ENCODE results near the gene APOC3. TPM values are rescaled to one million over a fixed set of nuclear protein-coding genes. Genes with fewer than 3 reads are reported as not detected.

APOC3 gene
- total RNA-seq, 1 experiment from 2014 or later: not detected

DNA sequence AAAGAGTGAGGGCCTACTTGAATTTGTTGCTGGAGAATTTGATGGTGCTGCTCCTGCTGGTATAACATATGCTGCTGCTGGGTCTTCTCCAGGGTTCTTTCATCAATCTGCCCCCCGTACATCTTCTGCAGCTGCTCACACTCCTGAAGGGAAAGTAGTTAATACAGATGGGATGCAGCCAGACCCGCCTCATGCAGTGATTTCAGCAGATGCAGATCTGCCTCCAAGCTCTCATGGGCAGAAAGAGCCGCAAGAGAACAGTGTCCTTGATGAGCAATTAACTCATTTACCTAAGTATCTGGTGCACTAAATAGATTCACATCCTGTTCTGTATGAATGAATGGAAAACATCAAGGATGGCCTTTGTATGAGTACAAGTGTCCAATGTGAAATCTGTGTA is 32.5 kb downstream of the APOC3 start:
- no peaks in the 10 kb centered on the region for H3K4me1 Mint-ChIP-seq
- no peak overlapping the region for H3K4me3 Mint-ChIP-seq
- Histone ChIP-seq H4K8ac (replicated peaks; ENCODE audit: insufficient read length, low read depth, low read length) (no peak overlapping the region), H3K23me2 (ENCODE audit: insufficient read length, low read depth, low read length, poor library complexity, severe bottlenecking) (no peaks in the 10 kb centered on the region), H2BK120ac (ENCODE audit: low read depth, low read length, poor library complexity, severe bottlenecking) (no peak overlapping the region), H4K20me1 (ENCODE audit: control insufficient read depth, insufficient read depth, insufficient read length) (no peaks in the 10 kb centered on the region), H3K14ac (ENCODE audit: insufficient read depth, low read length) (no peak overlapping the region), H3K56ac (ENCODE audit: insufficient read length, low read depth, low read length) (no peak overlapping the region), H2AFZ (ENCODE audit: low read length) (no peak overlapping the region), H3K9me3 (ENCODE audit: control insufficient read depth, low read depth, low read length) (no peaks in the 10 kb centered on the region), H3K79me1 (ENCODE audit: insufficient read depth, low read depth, low read length, poor library complexity, severe bottlenecking) (no peaks in the 10 kb centered on the region), H4K5ac (ENCODE audit: insufficient read length, low read depth, low read length) (no peak overlapping the region), H3K9ac (ENCODE audit: extremely low read depth, insufficient read length, low read length) (no peak overlapping the region), H2AK5ac (ENCODE audit: insufficient read length, low read length) (no peak overlapping the region), H3K27me3 (ENCODE audit: insufficient read depth, low read length) (no peaks in the 10 kb centered on the region), H3K4ac (ENCODE audit: low read depth, low read length) (no peak overlapping the region), H3K23ac (ENCODE audit: insufficient read length, low read depth, low read length) (no peak overlapping the region), H4K91ac (ENCODE audit: insufficient read length, low read depth, low read length) (no peak overlapping the region), H2BK12ac (ENCODE audit: insufficient read length, low read depth, low read length) (no peak overlapping the region), H3T11ph (ENCODE audit: low read length) (no peak overlapping the region), H3K18ac (ENCODE audit: insufficient read length, low read depth, low read length) (no peak overlapping the region), H3K4me1 (ENCODE audit: insufficient read depth, low read length) (no peaks in the 10 kb centered on the region), H2BK20ac (ENCODE audit: low read depth, low read length, poor library complexity, severe bottlenecking) (no peak overlapping the region), H3K27ac (ENCODE audit: insufficient read length, low read depth, low read length) (no peak overlapping the region), H2BK5ac (ENCODE audit: insufficient read length, low read length) (no peak overlapping the region), H3K79me2 (ENCODE audit: insufficient read depth, low read length) (no peaks in the 10 kb centered on the region), H2BK15ac (ENCODE audit: low read depth, low read length) (no peak overlapping the region), H3K4me2 (ENCODE audit: insufficient read depth, insufficient read length, low read length) (no peak overlapping the region)
- DNase-seq: no peak
- no peaks in the 10 kb centered on the region for H3K9me3 Mint-ChIP-seq
- H3K27me3 Mint-ChIP-seq (ENCODE audit: low read depth): no peaks in the 10 kb centered on the region
- TF ChIP-seq, protein P1, sequence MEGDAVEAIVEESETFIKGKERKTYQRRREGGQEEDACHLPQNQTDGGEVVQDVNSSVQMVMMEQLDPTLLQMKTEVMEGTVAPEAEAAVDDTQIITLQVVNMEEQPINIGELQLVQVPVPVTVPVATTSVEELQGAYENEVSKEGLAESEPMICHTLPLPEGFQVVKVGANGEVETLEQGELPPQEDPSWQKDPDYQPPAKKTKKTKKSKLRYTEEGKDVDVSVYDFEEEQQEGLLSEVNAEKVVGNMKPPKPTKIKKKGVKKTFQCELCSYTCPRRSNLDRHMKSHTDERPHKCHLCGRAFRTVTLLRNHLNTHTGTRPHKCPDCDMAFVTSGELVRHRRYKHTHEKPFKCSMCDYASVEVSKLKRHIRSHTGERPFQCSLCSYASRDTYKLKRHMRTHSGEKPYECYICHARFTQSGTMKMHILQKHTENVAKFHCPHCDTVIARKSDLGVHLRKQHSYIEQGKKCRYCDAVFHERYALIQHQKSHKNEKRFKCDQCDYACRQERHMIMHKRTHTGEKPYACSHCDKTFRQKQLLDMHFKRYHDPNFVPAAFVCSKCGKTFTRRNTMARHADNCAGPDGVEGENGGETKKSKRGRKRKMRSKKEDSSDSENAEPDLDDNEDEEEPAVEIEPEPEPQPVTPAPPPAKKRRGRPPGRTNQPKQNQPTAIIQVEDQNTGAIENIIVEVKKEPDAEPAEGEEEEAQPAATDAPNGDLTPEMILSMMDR (conservative IDR thresholded peaks at IDR 0.05): no peak
- WGBS (ENCODE audit: extremely low coverage, insufficient read length, low lambda C conversion rate): no CpG with 5 or more reads among the region's 3 CpGs
- H3K36me3 Mint-ChIP-seq (ENCODE audit: insufficient read depth in 1 of 3, low read depth in 3 of 3): peaks cover 21 to 69% (median 64%) of the 10 kb centered on the region in 3 experiments
- no peak overlapping the region for H3K27ac Mint-ChIP-seq
